Effector CD8-positive, alpha-beta T cell (primary cell): Measurements from ENCODE around the gene ZNF808.
"Not testable (repeated sequence)": the region's sequence is repeated elsewhere in the genome, so short reads cannot be mapped to it uniquely, and the experiment has no call there.

Source experiments
- DNase-seq: peaks from one replicate; lab custom pipeline; 2025; lab: John Stamatoyannopoulos, UW
- total RNA-seq, 4 experiments: gene quantifications; one replicate each; lab custom pipeline; 2026; lab: John Stamatoyannopoulos, UW

Gene ZNF808
- total RNA-seq, result 45.7 to 70.3 (median 56.1) reads per million in 4 experiments

- DNase-seq, result peak; percentile 99
These were observed at the start of gene ZNF808 for GRCh38 chr19:52527134-52527955. TSS of gene ZNF808 (plus strand) at chr19:52527668. CDS start at chr19:52543285, 15,617 bp downstream.

DNA sequence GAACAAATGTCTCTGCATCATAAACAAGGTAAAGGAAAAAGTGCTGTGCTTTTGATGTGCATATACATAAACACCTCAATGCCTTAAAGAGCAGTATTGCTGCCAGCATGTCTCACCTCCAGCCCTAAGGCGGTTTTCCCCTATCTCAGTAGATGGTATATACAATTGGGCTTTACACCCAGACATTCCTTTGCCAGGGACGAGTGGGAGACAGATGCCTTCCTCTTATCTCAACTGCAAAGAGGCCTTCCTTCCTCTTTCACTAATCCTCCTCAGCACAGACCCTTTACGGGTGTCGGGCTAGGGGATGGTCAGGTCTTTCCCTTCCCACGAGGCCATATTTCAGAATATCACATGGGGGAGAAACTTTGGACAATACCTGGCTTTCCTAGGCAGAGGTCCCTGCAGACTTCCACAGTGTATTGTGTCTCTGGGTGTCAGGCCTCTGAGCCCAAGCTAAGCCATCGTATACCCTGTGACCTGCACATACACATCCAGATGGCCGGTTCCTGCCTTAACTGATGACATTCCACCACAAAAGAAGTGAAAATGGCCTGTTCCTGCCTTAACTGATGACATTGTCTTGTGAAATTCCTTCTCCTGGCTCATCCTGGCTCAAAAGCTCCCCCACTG, 43.2 kb upstream of the ZNF808 start:
- DNase-seq, result not testable (repeated sequence)

GRCh38 chr19:52485064-52485463, 42.4 kb upstream of the ZNF808 start:
- not testable (repeated sequence) for DNase-seq

- DNase-seq, result not testable (repeated sequence)
These were observed 41.8 kb upstream of the ZNF808 start for GRCh38 chr19:52485561-52486240.

GRCh38 chr19:52492201-52492993, 35.1 kb upstream of the ZNF808 start:
- no peak for DNase-seq

- DNase-seq, result no peak
These were observed 34.4 kb upstream of the ZNF808 start for GRCh38 chr19:52492994-52493470.

- DNase-seq, result no peak
These were observed 33.0 kb upstream of the ZNF808 start for GRCh38 chr19:52494518-52494917.

DNA sequence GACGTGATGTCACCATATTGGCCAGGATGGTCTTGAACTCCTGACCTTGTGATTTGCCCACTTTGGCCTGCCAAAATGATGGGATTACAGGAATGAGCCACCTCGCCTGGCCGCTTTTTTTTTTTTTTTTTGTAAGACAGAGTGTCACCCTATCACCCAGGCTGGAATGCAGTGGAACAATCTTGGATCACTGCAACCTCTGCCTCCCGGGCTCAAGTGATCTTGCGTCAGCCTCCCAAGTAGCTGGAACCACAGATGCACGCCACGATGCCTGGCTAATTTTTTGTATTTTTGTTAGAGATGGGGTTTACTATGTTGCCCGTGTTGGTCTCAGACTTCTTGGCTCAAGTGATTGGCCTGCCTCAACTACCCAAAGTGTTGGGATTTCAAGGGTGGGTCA, 28.9 kb upstream of the ZNF808 start:
- no peak for DNase-seq

GRCh38 chr19:52500474-52500873, 27.0 kb upstream of the ZNF808 start:
- DNase-seq, result not testable (repeated sequence)

GRCh38 chr19:52500991-52501390, 26.5 kb upstream of the ZNF808 start:
- not testable (repeated sequence) for DNase-seq

DNA sequence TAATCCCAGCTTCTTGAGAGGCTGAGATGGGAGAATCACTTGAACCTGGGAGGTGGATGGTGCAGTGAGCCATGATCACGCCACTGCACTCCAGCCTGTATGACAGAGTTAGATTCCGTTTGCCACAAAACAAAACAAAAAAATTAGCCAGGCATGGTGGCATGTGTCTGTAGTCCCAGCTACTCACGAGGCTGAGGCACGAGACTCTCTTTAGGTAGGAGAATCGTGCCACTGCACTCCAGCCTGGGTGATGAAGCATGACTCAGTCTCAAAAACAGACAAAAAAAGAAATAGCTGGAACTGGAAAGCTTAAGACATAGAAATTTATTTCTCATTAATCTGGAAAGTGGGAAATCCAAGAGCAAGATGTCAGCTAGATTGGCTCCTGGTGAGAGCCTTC, 20.2 kb upstream of the ZNF808 start:
- no peak for DNase-seq

GRCh38 chr19:52516191-52516590, 11.3 kb upstream of the ZNF808 start:
- no peak for DNase-seq

DNA sequence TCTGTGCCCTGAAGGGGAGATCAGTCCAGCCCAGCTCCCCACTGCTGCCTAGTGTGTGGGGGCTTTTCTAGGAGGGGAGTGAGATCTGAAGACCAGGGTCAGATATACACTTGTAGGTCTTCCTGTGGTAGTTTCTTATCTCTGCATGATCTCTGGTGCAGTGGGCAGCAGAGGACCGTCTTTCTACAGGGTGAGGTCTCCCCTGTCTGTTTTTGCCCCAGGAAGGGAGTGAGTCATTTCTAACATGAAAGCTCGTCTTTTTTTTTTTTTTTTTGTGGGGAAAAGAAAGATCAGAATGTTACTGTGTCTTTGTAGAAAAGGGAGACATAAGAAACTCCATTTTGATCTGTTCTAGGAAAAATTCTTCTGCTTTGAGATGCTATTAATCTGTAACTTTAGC, 8.8 kb upstream of the ZNF808 start:
- no peak for DNase-seq

DNA sequence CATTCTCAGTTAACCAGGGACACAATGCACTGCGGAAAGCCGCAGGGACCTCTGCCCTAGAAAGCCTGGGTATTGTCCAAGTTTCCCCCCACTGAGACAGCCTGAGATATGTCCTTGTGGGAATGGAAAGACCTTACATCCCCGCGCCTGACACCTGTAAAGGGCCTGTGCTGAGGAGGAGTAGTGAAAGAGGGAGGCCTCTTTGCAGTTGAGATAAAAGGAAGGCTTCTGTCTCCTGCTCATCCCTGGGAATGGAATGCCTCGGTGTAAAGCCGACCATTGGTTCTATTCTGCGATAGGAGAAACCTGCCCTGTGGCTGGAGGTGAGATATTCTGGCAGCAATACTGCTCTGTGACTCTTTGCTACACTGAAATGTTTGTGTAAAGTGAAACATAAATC, 8.3 kb upstream of the ZNF808 start:
- not testable (repeated sequence) for DNase-seq

DNA sequence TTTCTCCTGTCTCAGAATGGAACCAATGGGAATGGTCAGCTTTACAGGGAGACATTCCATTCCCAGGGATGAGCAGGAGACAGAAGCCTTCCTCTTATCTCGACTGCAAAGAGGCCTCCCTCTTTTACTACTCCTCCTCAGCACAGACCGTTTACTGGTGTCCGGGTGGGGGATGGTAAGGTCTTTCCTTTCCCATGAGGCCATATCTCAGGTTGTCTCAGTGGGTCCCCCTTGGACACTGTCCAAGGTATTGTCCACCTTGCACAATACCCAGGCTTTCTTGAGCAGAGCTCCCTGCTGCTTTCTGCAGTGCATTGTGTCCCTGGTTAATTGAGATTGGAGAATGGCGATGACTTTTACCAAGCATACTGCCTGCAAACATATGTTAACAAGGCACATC, 7.5 kb upstream of the ZNF808 start:
- no peak for DNase-seq

DNA sequence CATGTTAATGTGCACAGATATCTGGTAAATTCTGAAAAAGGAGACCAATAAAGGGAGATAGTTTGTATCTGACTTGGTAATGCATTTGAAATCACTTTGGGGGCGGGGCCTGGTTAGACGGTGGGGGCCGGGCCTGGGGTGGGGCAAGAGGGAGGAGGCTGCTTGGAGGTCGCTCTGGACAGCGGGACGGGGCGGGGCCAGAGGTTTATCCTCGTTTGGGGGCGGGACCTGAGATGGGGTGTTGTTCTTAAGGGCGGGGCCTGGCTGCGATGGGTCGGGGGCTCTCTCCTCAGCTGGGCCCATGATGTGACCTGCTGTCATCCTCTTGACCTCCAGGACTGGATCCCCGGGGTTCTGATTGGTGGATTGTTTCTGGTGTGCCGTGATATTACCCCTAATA, 4.9 kb upstream of the ZNF808 start:
- DNase-seq, result no peak

GRCh38 chr19:52524086-52524485, 3.4 kb upstream of the ZNF808 start:
- no peak for DNase-seq

GRCh38 chr19:52527956-52528351, 486 bp downstream of the ZNF808 start:
- no peak for DNase-seq

DNA sequence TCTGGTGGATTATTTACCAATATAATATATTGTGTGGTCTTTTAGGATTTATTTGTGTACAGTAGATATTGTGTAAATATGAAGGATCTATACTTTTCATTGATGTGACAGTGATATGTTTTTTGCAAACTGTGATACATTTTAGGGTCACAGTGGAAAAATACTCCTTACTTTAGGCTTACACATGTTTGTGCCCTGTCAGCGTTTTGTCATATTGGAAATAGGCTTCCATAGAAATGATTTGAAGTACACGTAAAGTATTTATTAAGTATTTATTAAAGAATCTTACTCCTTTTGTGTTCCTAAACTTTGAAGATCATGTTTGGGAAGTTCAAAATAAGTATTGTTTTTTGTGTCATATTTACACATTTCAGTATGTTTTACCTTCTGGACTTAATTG, 5.0 kb downstream of the ZNF808 start:
- no peak for DNase-seq

DNA sequence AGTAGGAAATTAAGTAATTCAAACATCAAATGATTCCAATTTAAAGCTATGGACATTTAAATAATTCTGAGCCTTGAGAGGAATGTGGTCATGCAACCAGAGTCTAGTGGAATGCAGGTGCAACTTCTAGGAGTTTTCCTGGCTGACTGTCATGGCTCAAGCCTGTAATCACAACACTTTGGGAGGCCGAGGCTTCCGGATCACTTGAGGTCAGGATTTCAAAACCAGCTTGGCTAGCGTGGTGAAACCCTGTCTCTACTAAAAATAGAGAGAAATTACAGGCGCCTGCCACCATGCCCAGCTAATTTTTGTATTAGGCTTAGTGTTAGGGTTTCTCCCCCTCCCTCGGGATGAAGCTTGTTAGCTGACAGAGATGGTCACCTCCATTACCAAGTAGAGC, 6.4 kb downstream of the ZNF808 start:
- DNase-seq, result no peak

GRCh38 chr19:52535385-52535770, 7.9 kb downstream of the ZNF808 start:
- peak; percentile 13 for DNase-seq
